GM12865 (cell line): ENCODE measurements around the gene MYOCOS.

Experiments
- DNase-seq: peaks from one replicate; pipeline ENCODE4 v3.0.0; 2010; ENCODE audit warnings: low read depth
- H3K4me3 ChIP-seq: 2 replicates; pipeline ENCODE4 v1.5.1; 2011; ENCODE audit warnings: mild to moderate bottlenecking, low read depth, low read length, control low read depth
- TF ChIP-seq, protein P1 (sequence below): IDR thresholded peaks from 2 replicates; pipeline ENCODE4 v1.5.1; 2011; ENCODE audit warnings: low read length, control low read depth, low read depth, inconsistent platforms; ENCODE audit not compliant: insufficient read depth; ENCODE audit errors: missing control alignments

The MYOCOS gene

DNA sequence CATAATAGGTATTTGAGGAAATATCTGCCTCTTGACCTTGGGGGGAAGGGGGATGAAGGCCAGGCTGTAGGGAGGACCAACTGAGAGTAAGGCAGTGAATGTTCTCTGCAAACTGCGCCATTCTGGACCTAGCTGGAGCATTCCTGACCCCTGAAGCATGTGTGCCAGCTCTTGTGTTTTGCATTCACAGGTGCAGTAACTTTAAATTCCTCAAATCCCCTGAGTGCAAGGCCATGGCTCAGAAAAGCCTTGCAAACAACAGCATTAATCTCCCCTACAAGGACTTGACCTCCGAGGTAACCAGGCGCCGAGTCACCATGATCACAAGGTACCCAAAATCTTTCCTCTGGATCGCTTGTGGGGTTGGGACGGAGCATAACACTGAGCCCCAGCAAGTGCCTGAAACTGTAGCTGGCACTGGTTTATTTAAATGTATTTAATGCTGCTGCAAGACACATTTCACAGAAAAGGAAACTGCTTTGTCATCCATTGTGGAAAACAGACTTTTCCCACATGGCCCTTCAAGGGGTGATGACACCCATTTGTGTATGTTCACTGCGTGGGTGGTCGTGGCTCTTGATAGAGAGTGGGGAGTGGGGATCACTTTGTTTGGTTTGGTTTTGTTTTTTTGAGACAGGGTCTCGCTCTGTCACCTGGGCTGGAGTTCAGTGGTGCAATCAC is 1.7 kb downstream of the MYOCOS start:
- TF ChIP-seq, protein P1, sequence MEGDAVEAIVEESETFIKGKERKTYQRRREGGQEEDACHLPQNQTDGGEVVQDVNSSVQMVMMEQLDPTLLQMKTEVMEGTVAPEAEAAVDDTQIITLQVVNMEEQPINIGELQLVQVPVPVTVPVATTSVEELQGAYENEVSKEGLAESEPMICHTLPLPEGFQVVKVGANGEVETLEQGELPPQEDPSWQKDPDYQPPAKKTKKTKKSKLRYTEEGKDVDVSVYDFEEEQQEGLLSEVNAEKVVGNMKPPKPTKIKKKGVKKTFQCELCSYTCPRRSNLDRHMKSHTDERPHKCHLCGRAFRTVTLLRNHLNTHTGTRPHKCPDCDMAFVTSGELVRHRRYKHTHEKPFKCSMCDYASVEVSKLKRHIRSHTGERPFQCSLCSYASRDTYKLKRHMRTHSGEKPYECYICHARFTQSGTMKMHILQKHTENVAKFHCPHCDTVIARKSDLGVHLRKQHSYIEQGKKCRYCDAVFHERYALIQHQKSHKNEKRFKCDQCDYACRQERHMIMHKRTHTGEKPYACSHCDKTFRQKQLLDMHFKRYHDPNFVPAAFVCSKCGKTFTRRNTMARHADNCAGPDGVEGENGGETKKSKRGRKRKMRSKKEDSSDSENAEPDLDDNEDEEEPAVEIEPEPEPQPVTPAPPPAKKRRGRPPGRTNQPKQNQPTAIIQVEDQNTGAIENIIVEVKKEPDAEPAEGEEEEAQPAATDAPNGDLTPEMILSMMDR = no peak
- no peak overlapping the region for H3K4me3 ChIP-seq
- no peak for DNase-seq

DNA sequence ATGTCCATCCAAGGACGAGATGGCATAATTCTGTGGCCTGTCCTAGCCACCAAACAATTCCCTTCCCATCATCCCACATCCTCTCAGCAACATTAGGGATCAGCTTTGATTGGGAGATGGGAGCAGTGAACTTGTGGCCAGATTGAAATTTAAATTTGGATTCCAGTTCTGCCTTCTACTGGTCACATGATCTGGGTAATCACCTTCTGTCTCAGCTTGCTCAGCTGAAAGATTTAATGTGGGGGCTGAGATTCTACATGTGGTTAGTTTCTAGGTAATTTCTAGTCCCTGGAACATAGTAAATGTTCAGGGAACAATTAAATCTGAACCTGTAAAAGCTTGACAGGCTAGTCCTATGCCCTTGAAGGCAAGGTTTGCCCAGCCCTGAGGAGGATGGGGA is 3.2 kb downstream of the MYOCOS start:
- TF ChIP-seq, protein P1 = no peak
- no peak overlapping the region for H3K4me3 ChIP-seq
- DNase-seq = no peak

DNA sequence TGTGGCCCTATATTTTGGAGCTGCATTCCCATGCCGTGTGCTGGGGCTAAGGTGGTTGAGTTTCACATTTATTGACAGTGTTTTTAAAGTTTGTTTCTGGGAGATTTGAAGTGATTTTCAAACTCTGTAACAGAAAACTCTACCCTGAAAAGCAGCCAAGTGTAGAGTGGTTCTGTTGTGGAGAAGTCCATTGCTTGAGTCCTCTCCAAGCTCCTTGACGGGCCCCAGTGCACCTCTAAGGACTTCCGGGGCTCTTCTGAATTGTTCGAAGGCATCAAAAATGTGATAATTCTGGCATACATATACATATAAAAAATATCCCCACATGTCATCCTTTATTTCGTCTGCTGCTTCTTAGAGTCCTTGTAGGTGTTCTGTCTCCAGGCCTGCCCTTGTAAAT is 5.0 kb downstream of the MYOCOS start:
- no peak for DNase-seq
- TF ChIP-seq, protein P1 = no peak
- H3K4me3 ChIP-seq = no peak overlapping the region

DNA sequence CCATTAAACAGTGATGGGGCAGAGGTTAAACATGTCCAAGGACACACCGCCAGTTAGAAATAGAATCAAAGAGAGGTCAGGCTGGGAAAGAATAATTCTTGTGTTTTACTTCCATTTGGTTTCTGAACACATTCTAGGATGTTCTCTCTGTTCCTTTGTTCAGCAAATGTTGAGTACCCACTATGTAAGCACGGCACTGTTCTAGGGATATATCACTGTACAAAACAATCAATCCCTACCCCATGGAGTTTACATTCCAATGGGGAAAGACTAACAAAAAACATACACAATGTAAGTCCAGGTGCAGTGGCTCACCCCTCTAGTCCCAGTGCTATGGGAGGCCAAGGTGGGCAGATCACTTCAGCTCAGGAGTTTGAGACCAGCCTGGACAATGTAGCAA is 6.2 kb downstream of the MYOCOS start:
- TF ChIP-seq, protein P1 = no peak
- no peak overlapping the region for H3K4me3 ChIP-seq
- DNase-seq = no peak

DNA sequence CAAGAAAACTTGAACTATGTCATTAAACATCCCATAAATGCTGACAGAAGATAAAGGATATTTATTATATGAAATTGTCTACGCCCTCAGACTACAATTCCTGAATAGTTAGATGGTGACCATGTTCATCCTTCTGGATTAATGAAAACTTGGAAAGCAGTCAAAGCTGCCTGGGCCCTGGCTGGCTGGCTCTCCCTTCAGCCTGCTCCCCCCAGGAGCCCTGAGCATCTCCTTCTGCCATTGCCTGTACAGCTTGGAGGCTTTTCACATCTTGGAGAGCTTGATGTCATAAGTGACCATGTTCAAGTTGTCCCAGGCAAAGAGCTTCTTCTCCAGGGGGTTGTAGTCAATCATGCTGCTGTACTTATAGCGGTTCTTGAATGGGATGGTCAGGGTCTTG is 13.6 kb downstream of the MYOCOS start:
- no peak overlapping the region for H3K4me3 ChIP-seq
- DNase-seq = no peak
- TF ChIP-seq, protein P1 = no peak

DNA sequence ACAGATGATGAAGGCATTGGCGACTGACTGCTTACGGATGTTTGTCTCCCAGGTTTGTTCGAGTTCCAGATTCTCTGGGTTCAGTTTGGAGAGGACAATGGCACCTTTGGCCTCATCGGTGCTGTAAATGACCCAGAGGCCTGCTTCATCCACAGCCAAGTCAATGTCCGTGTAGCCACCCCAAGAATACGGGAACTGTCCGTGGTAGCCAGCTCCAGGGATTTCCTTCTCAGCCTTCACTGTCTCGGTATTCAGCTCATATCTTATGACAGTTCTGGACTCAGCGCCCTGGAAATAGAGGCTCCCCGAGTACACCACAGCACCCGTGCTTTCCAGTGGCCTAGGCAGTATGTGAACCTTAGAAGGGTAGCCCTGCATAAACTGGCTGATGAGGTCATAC is 14.1 kb downstream of the MYOCOS start:
- H3K4me3 ChIP-seq = no peak overlapping the region
- DNase-seq = no peak
- TF ChIP-seq, protein P1 = no peak
